Neural progenitor cell (in vitro differentiated cells): ENCODE data around the gene SLC2A8. TPM values are rescaled to one million over a fixed set of nuclear protein-coding genes. Genes with fewer than 3 reads are reported as not detected.

Experiments
- DNase-seq: peaks from one replicate; pipeline ENCODE4 v3.0.0-alpha.2; 2016; ENCODE audit warnings: low spot score
- H2AFZ ChIP-seq: fragments of 200-600 bp; sonication (generic); replicated peaks from 2 replicates; pipeline ENCODE4 v1.6.1; 2016; ENCODE audit warnings: antibody characterized with exemption
- H3F3A ChIP-seq: fragments of 200-600 bp; sonication (generic); 2 replicates; pipeline ENCODE4 v1.6.1; 2016; ENCODE audit warnings: antibody characterized with exemption, low read depth
- H3K27ac ChIP-seq: fragments of 200-600 bp; sonication (generic); 2 replicates; pipeline ENCODE4 v1.5.1; 2016; ENCODE audit warnings: mild to moderate bottlenecking
- H3K27me3 ChIP-seq: fragments of 200-600 bp; sonication (generic); 2 replicates; pipeline ENCODE4 v1.6.1; 2016; ENCODE audit warnings: mild to moderate bottlenecking, moderate library complexity
- H3K36me3 ChIP-seq: fragments of 200-600 bp; sonication (generic); 2 replicates; pipeline ENCODE4 v1.5.1; 2016
- H3K4me1 ChIP-seq: fragments of 200-600 bp; sonication (generic); 2 replicates; pipeline ENCODE4 v1.6.1; 2016; ENCODE audit warnings: mixed run types
- H3K4me2 ChIP-seq: fragments of 200-600 bp; sonication (generic); 2 replicates; pipeline ENCODE4 v1.6.1; 2016
- H3K4me3 ChIP-seq: fragments of 200-600 bp; sonication (generic); 2 replicates; pipeline ENCODE4 v1.5.1; 2016
- H3K79me2 ChIP-seq: fragments of 200-600 bp; sonication (generic); 2 replicates; pipeline ENCODE4 v1.6.1; 2016; ENCODE audit warnings: low read depth
- H3K9ac ChIP-seq: fragments of 200-600 bp; sonication (generic); 2 replicates; pipeline ENCODE4 v1.6.1; 2016
- H3K9me3 ChIP-seq: fragments of 200-600 bp; sonication (generic); 2 replicates; pipeline ENCODE4 v1.5.1; 2016; ENCODE audit warnings: low read depth
- H4K20me1 ChIP-seq: fragments of 200-600 bp; sonication (generic); 2 replicates; pipeline ENCODE4 v1.6.1; 2016; ENCODE audit warnings: low read depth
- H3K27ac Mint-ChIP-seq: 3 replicates; pipeline ENCODE4 v1.8.0; 2021; ENCODE audit warnings: mixed read lengths
- H3K27me3 Mint-ChIP-seq: 2 replicates; pipeline ENCODE4 v1.8.0; 2022; ENCODE audit warnings: low read depth, mild to moderate bottlenecking, inconsistent platforms, moderate library complexity, mixed read lengths; ENCODE audit not compliant: insufficient read depth
- H3K36me3 Mint-ChIP-seq: 3 replicates; pipeline ENCODE4 v1.8.0; 2021; ENCODE audit warnings: mixed read lengths
- H3K4me1 Mint-ChIP-seq: 3 replicates; pipeline ENCODE4 v1.8.0; 2021; ENCODE audit warnings: mixed read lengths
- H3K4me3 Mint-ChIP-seq: 3 replicates; pipeline ENCODE4 v1.8.0; 2021; ENCODE audit warnings: mild to moderate bottlenecking, moderate library complexity, mixed read lengths
- H3K9me3 Mint-ChIP-seq: 3 replicates; pipeline ENCODE4 v1.8.0; 2020; ENCODE audit warnings: mixed read lengths
- EZH2 ChIP-seq: fragments of 200-600 bp; sonication (generic); IDR thresholded peaks from 2 replicates; pipeline ENCODE4 v1.6.1; 2017; ENCODE audit warnings: antibody characterized with exemption, mild to moderate bottlenecking, moderate library complexity
- EZH2phosphoT487 ChIP-seq: fragments of 200-600 bp; sonication (generic); IDR thresholded peaks from 2 replicates; pipeline ENCODE4 v1.6.1; 2017; ENCODE audit warnings: antibody characterized with exemption
- total RNA-seq: library from RNA; depleted of rRNA; stranded (reverse); fragments of >200 nt; gene quantifications from 2 replicates; pipeline ENCODE4 v1.2.3, GENCODE V29; 2015; ENCODE audit warnings: low replicate concordance
- TF ChIP-seq, protein P1 (sequence below): fragments of 200-600 bp; sonication (generic); IDR thresholded peaks from 2 replicates; pipeline ENCODE4 v1.5.1; 2017; ENCODE audit warnings: antibody characterized with exemption, mild to moderate bottlenecking

Gene SLC2A8
- total RNA-seq, 1 donor from 2014 or later: 9.4 TPM

DNA sequence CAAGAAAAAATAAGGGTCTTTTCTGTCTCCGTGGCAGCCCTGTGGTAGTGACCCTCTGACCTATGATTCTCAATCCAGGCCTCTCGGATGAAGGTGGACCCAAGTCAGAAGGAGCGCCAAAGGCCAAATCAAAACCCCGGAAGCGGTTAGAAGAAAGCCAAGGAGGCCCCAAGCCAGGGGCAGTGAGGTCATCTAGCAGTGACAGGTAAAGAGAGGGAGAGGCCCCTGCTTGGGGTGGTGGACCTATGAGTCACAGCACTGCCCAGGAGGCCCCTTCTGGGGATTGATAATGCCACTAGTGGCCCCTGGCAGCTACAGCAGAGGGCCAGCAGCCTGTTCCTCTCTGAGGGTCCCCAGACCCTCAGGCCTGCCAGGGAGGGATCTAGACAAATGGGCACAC, 6.4 kb upstream of the SLC2A8 start:
- Mint-ChIP-seq H3K4me3 (no peak overlapping the region), H3K9me3 (no peaks in the 10 kb centered on the region), H3K4me1 (peaks cover 32% of the 10 kb centered on the region), H3K27ac (no peak overlapping the region), H3K36me3 (no peaks in the 10 kb centered on the region), H3K27me3 (peaks cover 2% of the 10 kb centered on the region)
- H3K4me2 ChIP-seq: no peak overlapping the region
- TF ChIP-seq EZH2 (no peak), EZH2phosphoT487 (no peak)
- TF ChIP-seq, protein P1, sequence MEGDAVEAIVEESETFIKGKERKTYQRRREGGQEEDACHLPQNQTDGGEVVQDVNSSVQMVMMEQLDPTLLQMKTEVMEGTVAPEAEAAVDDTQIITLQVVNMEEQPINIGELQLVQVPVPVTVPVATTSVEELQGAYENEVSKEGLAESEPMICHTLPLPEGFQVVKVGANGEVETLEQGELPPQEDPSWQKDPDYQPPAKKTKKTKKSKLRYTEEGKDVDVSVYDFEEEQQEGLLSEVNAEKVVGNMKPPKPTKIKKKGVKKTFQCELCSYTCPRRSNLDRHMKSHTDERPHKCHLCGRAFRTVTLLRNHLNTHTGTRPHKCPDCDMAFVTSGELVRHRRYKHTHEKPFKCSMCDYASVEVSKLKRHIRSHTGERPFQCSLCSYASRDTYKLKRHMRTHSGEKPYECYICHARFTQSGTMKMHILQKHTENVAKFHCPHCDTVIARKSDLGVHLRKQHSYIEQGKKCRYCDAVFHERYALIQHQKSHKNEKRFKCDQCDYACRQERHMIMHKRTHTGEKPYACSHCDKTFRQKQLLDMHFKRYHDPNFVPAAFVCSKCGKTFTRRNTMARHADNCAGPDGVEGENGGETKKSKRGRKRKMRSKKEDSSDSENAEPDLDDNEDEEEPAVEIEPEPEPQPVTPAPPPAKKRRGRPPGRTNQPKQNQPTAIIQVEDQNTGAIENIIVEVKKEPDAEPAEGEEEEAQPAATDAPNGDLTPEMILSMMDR: no peak
- no peaks in the 10 kb centered on the region for H3K9me3 ChIP-seq
- no peaks in the 10 kb centered on the region for H3F3A ChIP-seq
- H4K20me1 ChIP-seq: no peaks in the 10 kb centered on the region
- H3K27me3 ChIP-seq: peaks cover 9% of the 10 kb centered on the region
- no peak overlapping the region for H3K9ac ChIP-seq
- no peak overlapping the region for H2AFZ ChIP-seq
- no peaks in the 10 kb centered on the region for H3K79me2 ChIP-seq
- no peaks in the 10 kb centered on the region for H3K36me3 ChIP-seq
- no peaks in the 10 kb centered on the region for H3K4me1 ChIP-seq
- no peak overlapping the region for H3K27ac ChIP-seq
- no peak for DNase-seq
- no peak overlapping the region for H3K4me3 ChIP-seq

DNA sequence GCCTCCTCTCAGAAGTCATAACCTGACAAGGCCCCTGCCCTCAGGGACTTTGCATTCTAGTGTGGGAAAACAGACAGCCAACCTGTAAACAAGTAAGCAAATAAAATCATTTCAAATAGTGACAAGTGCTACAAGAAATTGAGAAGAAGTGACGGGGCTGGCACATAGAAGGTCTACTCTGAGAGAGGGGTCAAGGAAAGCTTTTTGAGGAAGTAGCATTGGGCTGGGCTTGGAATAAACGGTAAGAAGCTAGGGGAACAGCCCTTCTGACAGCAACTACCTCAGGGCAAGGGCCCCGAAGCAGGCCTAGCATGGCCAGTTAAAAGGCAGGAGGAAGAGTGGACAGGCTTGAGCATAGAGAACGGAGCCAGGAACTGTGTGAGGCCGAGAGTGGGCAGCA, 4.8 kb upstream of the SLC2A8 start:
- TF ChIP-seq EZH2: no peak
- TF ChIP-seq, protein P1: no peak
- TF ChIP-seq EZH2phosphoT487: no peak
- no peak for DNase-seq
- Mint-ChIP-seq H3K9me3 (no peaks in the 10 kb centered on the region), H3K36me3 (no peaks in the 10 kb centered on the region), H3K27ac (peak overlapping the region; percentile 59), H3K4me1 (peaks cover 30% of the 10 kb centered on the region), H3K27me3 (peaks cover 2% of the 10 kb centered on the region), H3K4me3 (peak overlapping the region; percentile 22)
- no peaks in the 10 kb centered on the region for H4K20me1 ChIP-seq
- no peak overlapping the region for H3K27ac ChIP-seq
- no peak overlapping the region for H3K4me3 ChIP-seq
- no peaks in the 10 kb centered on the region for H3K36me3 ChIP-seq
- H2AFZ ChIP-seq: no peak overlapping the region
- no peak overlapping the region for H3K4me2 ChIP-seq
- H3K9me3 ChIP-seq: no peaks in the 10 kb centered on the region
- H3K4me1 ChIP-seq: peaks cover 3% of the 10 kb centered on the region
- H3F3A ChIP-seq: peaks cover 1% of the 10 kb centered on the region
- peaks cover 16% of the 10 kb centered on the region for H3K27me3 ChIP-seq
- no peak overlapping the region for H3K9ac ChIP-seq
- no peaks in the 10 kb centered on the region for H3K79me2 ChIP-seq

DNA sequence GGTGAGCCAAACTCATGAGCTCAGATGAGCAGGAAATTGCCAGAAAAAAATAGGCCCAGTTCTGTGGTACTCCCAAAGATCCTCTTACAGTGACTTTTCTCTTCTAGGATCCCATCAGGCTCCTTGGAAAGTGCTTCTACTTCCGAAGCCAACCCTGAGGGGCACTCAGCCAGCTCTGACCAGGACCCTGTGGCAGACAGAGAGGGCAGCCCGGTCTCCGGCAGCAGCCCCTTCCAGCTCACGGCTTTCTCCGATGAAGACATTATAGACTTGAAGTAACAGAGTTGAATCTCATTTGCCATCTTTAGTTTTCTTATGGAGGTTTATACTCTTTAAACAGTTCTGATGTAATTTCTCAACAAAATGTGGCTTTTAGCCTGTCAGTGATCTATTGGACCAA, 4.0 kb upstream of the SLC2A8 start:
- H3K79me2 ChIP-seq: peaks cover 6% of the 10 kb centered on the region
- peaks cover 3% of the 10 kb centered on the region for H3K4me1 ChIP-seq
- Mint-ChIP-seq H3K9me3 (no peaks in the 10 kb centered on the region), H3K27me3 (peaks cover 2% of the 10 kb centered on the region), H3K4me3 (no peak overlapping the region), H3K36me3 (no peaks in the 10 kb centered on the region), H3K4me1 (peaks cover 28% of the 10 kb centered on the region), H3K27ac (no peak overlapping the region)
- no peak overlapping the region for H3K4me2 ChIP-seq
- peaks cover 6% of the 10 kb centered on the region for H3F3A ChIP-seq
- H2AFZ ChIP-seq: no peak overlapping the region
- H3K9me3 ChIP-seq: no peaks in the 10 kb centered on the region
- H3K36me3 ChIP-seq: no peaks in the 10 kb centered on the region
- no peak for DNase-seq
- H3K4me3 ChIP-seq: no peak overlapping the region
- no peak overlapping the region for H3K27ac ChIP-seq
- peaks cover 16% of the 10 kb centered on the region for H3K27me3 ChIP-seq
- H4K20me1 ChIP-seq: peaks cover 7% of the 10 kb centered on the region
- no peak overlapping the region for H3K9ac ChIP-seq
- TF ChIP-seq, protein P1: no peak
- TF ChIP-seq EZH2phosphoT487 (no peak), EZH2 (no peak)
